Adipocyte (in vitro differentiated cells): ENCODE results near the gene CLDN19.

Source experiments
- DNase-seq: peaks from one replicate; pipeline ENCODE4 v3.0.0-alpha.2; 2015; ENCODE audit warnings: low read depth
- H3K27me3 ChIP-seq: replicated peaks from 2 replicates; pipeline ENCODE4 v1.7.0; 2013; ENCODE audit warnings: mild to moderate bottlenecking, low read length, moderate library complexity; ENCODE audit not compliant: control insufficient read depth, insufficient read depth
- H3K36me3 ChIP-seq: 2 replicates; pipeline ENCODE4 v1.7.0; 2013; ENCODE audit warnings: low read length, mild to moderate bottlenecking, moderate library complexity; ENCODE audit not compliant: control insufficient read depth, insufficient read depth, severe bottlenecking
- H3K4me1 ChIP-seq: 2 replicates; pipeline ENCODE4 v1.7.0; 2013; ENCODE audit warnings: mild to moderate bottlenecking, low read length, moderate library complexity; ENCODE audit not compliant: control insufficient read depth, insufficient read depth
- H3K4me3 ChIP-seq: 2 replicates; pipeline ENCODE4 v1.7.0; 2013; ENCODE audit warnings: mild to moderate bottlenecking, low read length, moderate library complexity
- H3K9ac ChIP-seq: 2 replicates; pipeline ENCODE4 v1.7.0; 2013; ENCODE audit warnings: mild to moderate bottlenecking, low read length, moderate library complexity
- H3K9me3 ChIP-seq: 2 replicates; pipeline ENCODE4 v1.7.0; 2013; ENCODE audit warnings: mild to moderate bottlenecking, low read length, moderate library complexity; ENCODE audit not compliant: control insufficient read depth

Gene CLDN19

DNA sequence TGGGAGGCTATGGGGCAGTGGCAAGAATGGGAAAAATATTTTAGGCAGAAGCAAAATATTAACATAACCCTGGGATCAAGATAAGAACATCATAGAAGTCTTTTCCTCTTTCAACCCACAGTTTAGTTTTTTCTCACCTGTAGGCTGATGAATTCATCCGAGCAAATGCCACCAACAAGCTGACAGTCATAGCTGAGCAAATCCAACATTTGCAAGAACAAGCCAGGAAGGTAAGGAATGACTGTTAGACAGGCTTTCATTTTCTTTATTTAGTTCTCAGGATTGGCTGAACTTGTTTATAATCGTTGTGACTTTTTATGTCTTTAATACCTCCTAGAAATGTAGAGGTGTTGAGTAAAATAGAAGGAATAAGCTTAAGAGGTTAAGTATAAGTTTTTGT, 33.4 kb upstream of the CLDN19 start:
- peaks cover under 1% of the 10 kb centered on the region for H3K4me1 ChIP-seq
- no peaks in the 10 kb centered on the region for H3K9me3 ChIP-seq
- no peak overlapping the region for H3K4me3 ChIP-seq
- DNase-seq: no peak
- peaks cover 50% of the 10 kb centered on the region for H3K36me3 ChIP-seq
- no peak overlapping the region for H3K9ac ChIP-seq
- no peaks in the 10 kb centered on the region for H3K27me3 ChIP-seq

DNA sequence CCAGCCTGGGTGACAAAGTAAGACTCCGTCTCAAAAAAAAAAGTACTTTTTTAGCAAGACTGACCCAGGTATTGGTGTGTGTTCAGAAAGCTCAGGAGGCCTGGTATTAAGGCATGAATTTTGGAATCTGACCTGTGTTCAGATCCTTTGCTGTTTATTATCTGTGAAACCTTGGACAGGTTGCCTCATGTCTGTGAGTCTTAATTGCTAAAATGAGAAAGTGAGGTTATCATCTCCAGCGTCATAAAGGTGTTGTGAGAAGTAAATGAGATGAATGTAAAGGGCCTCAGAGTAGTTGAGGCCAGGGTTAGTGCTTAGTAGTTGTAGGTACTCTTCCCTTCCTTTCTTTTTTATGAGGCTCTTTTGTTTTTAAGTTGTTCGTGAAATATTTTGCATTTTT, 29.8 kb upstream of the CLDN19 start:
- H3K27me3 ChIP-seq: no peaks in the 10 kb centered on the region
- peaks cover 11% of the 10 kb centered on the region for H3K4me1 ChIP-seq
- no peak overlapping the region for H3K9ac ChIP-seq
- peaks cover 17% of the 10 kb centered on the region for H3K36me3 ChIP-seq
- no peak for DNase-seq
- H3K9me3 ChIP-seq: no peaks in the 10 kb centered on the region
- no peak overlapping the region for H3K4me3 ChIP-seq

DNA sequence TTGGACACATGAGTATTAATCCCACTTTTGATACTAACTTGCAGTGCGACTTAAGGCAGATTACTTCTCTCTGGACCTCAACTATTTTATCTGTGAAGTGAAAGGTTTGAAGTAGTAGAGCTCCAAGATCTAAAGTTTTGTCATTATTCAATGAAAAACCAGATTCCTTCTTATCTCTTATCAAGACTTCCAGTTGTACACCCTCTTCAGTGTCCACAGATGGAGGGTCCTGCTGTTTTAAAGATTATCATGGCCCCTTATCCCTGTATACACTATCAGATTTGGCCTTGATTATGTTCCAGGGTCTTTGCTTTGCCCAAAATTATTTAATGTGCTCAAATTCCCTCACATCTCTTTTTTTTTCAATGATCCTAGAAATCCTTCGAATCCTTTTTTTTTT, 28.1 kb upstream of the CLDN19 start:
- peak overlapping the region; percentile 96 for H3K9ac ChIP-seq
- peaks cover 16% of the 10 kb centered on the region for H3K4me1 ChIP-seq
- H3K27me3 ChIP-seq: no peaks in the 10 kb centered on the region
- no peak for DNase-seq
- peak overlapping the region; percentile 88 for H3K4me3 ChIP-seq
- H3K9me3 ChIP-seq: no peaks in the 10 kb centered on the region
- H3K36me3 ChIP-seq: peaks cover under 1% of the 10 kb centered on the region

DNA sequence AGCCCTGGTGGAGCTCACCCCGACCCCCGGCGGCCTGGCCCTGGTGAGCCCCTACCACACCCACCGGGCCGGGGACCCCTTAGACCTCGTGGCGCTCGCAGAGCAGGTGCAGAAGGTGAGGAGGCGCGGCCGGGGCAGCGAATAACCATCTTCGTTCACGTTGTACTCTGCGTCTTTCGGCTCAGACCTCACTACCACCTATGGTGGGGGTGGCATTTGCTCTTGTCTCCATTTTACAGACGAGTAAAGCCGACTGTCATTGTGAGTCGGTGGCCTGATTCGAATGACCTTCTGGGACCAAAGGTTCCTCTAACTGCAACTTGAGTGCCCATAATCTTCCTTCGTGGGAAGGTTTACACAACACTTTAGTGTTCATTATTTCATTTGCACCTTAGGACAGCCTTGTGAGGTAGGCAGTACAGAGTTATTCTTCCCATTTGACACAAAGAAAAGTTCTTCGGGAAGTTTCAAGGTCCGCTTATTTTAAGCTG, 27.5 kb upstream of the CLDN19 start:
- no peaks in the 10 kb centered on the region for H3K9me3 ChIP-seq
- DNase-seq: no peak
- no peaks in the 10 kb centered on the region for H3K27me3 ChIP-seq
- H3K4me1 ChIP-seq: peaks cover 16% of the 10 kb centered on the region
- H3K36me3 ChIP-seq: no peaks in the 10 kb centered on the region
- peak overlapping the region; percentile 88 for H3K4me3 ChIP-seq
- H3K9ac ChIP-seq: peak overlapping the region; percentile 96

DNA sequence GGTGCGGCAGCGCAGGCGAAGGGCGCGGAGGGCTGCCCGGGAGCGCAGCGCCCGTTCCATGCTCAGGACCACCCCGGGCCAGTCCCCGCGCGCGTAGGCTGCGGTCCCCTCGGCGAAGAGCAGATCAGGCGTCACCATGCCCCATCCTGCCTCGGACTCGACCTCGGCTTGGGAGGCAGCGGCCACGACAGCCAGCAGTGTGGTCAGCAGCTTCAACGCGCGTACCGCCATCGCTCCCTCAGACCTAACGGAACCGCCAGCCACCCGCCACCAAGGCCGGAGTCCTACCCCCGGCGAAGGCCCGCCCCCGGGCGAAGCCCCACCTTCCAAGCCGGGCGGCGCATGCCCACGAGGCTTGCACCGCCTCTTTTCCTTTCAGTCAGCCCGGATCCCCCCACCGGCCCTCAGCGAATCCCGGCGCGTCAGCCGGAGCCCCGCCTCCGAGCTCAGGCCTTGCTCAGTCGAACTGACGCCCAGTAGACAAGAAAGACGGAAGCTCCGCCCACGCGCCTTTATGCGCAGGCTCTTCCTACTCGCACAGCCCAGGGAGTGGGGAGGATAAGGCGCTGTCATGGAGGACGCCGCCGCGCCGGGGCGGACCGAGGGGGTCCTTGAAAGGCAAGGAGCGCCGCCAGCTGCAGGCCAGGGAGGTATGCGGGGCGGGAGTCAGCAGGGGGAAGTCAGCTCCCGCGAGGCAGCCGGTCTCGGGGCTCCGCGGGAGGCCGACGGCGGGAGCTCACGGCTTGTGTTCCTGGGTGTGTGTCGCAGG, 26.9 kb upstream of the CLDN19 start, which contains the start of the genes C1orf50 and P3H1:
Gene C1orf50, plus strand, starts transcription at position 509 of the 769 bp plus-strand sequence. Its CDS starts 63 bp downstream, at position 572.
Gene P3H1, minus strand, starts transcription at position 288 of the 769 bp plus-strand sequence. Its CDS starts 57 bp downstream, at position 231.
- Histone ChIP-seq H3K36me3 (peaks cover 5% of the 10 kb centered on the region), H3K9ac (peak within 1 kb of the TSS; percentile 96)
- DNase-seq: peak; percentile 100

DNA sequence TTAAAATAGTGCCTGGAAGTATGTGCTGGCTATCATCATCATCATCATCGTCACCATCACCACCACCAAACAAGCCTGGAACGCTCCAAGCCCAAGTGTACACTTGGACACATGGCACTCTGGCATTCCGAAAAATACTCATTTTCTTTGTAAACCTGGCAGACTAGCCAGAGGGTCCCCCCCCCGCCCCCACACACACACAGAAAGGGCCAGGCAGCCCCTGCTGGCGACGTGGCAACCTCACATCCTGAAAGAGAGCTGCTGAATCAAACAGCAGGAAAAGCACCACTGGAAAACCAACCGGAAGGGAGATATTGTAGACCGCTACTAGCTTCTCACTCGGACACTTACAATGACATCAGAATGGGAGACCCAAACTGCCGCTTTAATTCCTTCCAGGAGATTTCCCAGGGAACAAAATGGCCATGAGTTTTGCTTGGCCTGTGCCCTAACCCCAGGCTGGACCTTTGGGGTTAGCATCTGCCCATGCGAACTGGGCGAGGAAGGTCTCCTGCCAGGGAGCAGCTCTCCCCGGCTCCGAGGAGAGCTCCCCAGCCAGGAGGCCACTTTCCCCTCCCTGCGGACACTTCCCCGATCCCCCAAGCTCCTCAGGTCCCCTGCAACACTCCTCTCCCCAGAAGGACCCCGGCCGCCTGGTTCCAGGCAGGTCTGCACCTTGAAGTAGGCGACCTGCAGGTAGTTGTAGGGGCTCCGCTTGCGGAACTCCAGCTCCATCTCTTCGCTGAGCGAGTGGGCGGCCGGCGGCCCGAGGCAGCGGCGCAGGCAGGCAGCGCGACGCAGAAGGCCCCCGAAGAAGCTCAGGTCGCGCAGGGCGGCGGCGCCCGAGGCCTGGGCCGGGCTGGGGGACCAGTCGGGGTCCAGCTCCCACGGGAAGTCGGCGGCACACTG, 26.1 kb upstream of the CLDN19 start:
- peak overlapping the region; percentile 96 for H3K9ac ChIP-seq
- peaks cover 13% of the 10 kb centered on the region for H3K36me3 ChIP-seq
- DNase-seq: peak; percentile 89
- H3K4me1 ChIP-seq: peaks cover 16% of the 10 kb centered on the region
- no peaks in the 10 kb centered on the region for H3K27me3 ChIP-seq
- peak overlapping the region; percentile 88 for H3K4me3 ChIP-seq
- H3K9me3 ChIP-seq: no peaks in the 10 kb centered on the region

More for the DNA sequence above, 26.9 kb upstream of the CLDN19 start, which contains the start of the genes C1orf50 and P3H1:
- peak within 1 kb of the TSS; percentile 88 for H3K4me3 ChIP-seq
- H3K27me3 ChIP-seq: no peaks in the 10 kb centered on the region
- H3K4me1 ChIP-seq: peaks cover 16% of the 10 kb centered on the region
- no peaks in the 10 kb centered on the region for H3K9me3 ChIP-seq

DNA sequence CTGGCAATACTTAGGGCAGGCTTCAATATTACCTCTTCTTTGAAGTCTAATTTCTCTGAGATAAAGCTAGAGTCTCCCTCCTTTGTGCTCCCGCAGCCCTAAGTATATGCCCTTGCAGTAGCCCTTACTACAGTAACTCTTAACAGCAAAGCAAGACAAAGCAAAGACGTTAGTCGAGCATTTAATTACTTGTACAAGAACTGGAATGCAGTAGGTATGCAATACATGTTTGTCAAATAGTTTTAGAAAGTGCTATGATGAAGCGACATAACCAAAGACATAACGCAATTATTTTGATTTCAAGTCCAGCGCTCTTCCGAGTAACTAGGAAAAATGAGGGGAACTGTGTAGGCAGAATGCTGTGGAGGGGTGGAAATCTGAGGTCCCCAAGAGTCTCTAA, 25.2 kb upstream of the CLDN19 start:
- Histone ChIP-seq H3K36me3 (peaks cover 14% of the 10 kb centered on the region), H3K4me3 (peak overlapping the region; percentile 88), H3K4me1 (peaks cover 16% of the 10 kb centered on the region), H3K9ac (peak overlapping the region; percentile 96), H3K27me3 (no peaks in the 10 kb centered on the region), H3K9me3 (no peaks in the 10 kb centered on the region)
- peak; percentile 51 for DNase-seq

DNA sequence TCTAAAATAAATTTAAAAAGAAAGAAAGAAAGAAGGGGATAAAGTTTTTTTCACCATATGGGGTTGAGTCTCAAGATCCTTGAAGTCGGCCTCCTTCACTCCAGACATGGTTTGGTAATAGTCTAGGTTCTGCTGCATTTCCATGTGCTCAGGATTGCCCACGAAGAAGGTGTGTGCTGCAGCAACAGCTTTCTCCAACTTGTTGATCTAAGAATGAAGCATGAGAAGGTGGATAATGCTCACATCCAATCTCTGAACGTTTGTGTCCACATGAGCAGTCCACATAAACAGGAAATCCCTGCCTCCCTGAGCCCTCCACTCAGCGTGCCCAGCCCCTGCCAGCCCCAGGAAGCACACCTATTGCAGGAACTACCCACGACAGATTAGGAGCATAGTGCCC, 22.2 kb upstream of the CLDN19 start:
- Histone ChIP-seq H3K27me3 (no peaks in the 10 kb centered on the region), H3K9ac (no peak overlapping the region), H3K4me1 (peaks cover 9% of the 10 kb centered on the region), H3K9me3 (no peaks in the 10 kb centered on the region), H3K36me3 (peaks cover 42% of the 10 kb centered on the region), H3K4me3 (no peak overlapping the region)
- DNase-seq: no peak

DNA sequence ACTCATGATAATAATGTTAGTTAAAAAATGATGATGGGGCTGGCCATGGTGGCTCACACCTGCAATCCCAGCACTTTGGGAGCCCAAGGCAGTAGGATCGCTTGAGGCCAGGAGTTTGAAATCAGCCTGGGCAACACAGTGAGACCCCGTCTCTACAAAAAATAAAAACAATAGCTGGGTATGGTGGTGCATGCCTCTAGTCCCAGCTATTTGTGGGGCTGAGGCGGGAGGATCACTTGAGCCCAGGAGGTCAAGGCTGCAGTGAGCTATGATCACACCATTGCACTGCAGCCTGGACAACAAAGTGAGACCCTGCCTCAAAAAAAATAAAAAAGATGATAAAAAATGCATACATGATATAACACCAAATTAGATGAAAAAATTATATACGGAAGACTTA, 21.5 kb upstream of the CLDN19 start:
- H3K4me3 ChIP-seq: no peak overlapping the region
- no peak for DNase-seq
- no peaks in the 10 kb centered on the region for H3K27me3 ChIP-seq
- H3K9me3 ChIP-seq: no peaks in the 10 kb centered on the region
- no peak overlapping the region for H3K9ac ChIP-seq
- H3K36me3 ChIP-seq: peaks cover 48% of the 10 kb centered on the region
- peaks cover 9% of the 10 kb centered on the region for H3K4me1 ChIP-seq

DNA sequence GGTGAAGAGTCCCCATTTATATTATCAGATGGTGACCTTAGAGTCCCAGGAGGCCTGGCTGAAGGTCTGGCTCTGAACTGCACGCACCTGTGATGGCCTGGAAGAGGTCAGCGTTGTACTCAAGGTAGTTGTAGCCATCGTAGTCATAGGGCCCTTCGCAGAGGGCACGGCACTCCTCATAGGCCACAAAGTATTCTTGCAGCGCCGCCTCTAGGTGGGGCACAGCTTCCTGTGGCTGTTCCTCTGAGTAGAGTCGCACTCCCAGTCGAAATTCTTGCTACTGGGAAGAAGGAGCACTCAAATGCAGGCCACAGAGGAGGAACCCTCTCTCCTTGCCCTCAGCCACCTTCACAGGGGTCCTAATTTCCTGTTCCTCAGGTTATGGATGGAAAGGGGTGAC, 19.1 kb upstream of the CLDN19 start:
- no peak overlapping the region for H3K4me3 ChIP-seq
- H3K27me3 ChIP-seq: no peaks in the 10 kb centered on the region
- no peak overlapping the region for H3K9ac ChIP-seq
- H3K9me3 ChIP-seq: no peaks in the 10 kb centered on the region
- no peak for DNase-seq
- peaks cover 72% of the 10 kb centered on the region for H3K36me3 ChIP-seq
- H3K4me1 ChIP-seq: peaks cover under 1% of the 10 kb centered on the region

DNA sequence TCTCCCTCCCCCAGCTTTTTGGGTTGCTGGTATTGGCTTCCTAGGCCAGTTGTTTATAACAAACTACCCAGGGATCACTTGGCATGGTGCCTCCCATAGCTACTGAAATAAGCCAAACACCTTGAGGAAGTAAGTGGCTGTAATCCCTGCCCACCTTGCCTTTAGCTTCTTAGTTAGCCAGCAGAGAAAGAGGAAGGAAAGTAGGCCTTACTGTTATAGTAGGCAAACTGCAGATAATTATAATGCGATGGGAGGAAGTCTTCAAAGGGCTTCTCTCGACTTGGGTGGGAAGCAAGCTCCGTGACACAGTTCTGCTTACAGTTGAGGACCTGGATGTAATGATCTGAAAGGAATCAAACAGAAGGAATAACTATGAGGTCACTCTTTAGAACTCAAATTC, 18.6 kb upstream of the CLDN19 start:
- Histone ChIP-seq H3K36me3 (peaks cover 76% of the 10 kb centered on the region), H3K9ac (no peak overlapping the region), H3K4me3 (no peak overlapping the region), H3K27me3 (no peaks in the 10 kb centered on the region), H3K4me1 (peaks cover 4% of the 10 kb centered on the region), H3K9me3 (no peaks in the 10 kb centered on the region)
- DNase-seq: no peak
